HFFc6 (cell line): ENCODE measurements around the gene DEPDC4. TPM values are rescaled to one million over a fixed set of nuclear protein-coding genes. Genes with fewer than 3 reads are reported as not detected.
"Not testable (repeated sequence)": the region's sequence is repeated elsewhere in the genome, so short reads cannot be mapped to it uniquely, and the experiment has no call there.

ENCODE experiments used
- DNase-seq: peaks from one replicate; pipeline ENCODE4 v3.0.0-alpha.2; 2018
- H3K27ac Mint-ChIP-seq: 2 replicates; pipeline ENCODE4 v1.8.0; 2020; ENCODE audit warnings: mild to moderate bottlenecking, mixed read lengths
- H3K27me3 Mint-ChIP-seq: 2 replicates; pipeline ENCODE4 v1.8.0; 2021; ENCODE audit warnings: mild to moderate bottlenecking, moderate library complexity, mixed read lengths; ENCODE audit not compliant: insufficient read depth
- H3K36me3 Mint-ChIP-seq: 2 replicates; pipeline ENCODE4 v1.8.0; 2021; ENCODE audit warnings: low read depth, mixed read lengths
- H3K4me1 Mint-ChIP-seq: 2 replicates; pipeline ENCODE4 v1.8.0; 2020; ENCODE audit warnings: low read depth, mixed read lengths
- H3K4me3 Mint-ChIP-seq: 2 replicates; pipeline ENCODE4 v1.8.0; 2020; ENCODE audit warnings: mild to moderate bottlenecking, moderate library complexity, mixed read lengths
- H3K9me3 Mint-ChIP-seq: 2 replicates; pipeline ENCODE4 v1.8.0; 2020; ENCODE audit warnings: mild to moderate bottlenecking, mixed read lengths
- total RNA-seq, 6 experiments: library from RNA; stranded (reverse); fragmentation: NEBNext Ultra II Directional; extraction: Animal tissue kit (Norgen Biotek cat#: 25700); gene quantifications; 2 replicates in 1 of 6; 3 replicates in 5 of 6; pipeline ENCODE4 v1.2.3, GENCODE V29; 2021
- TF ChIP-seq, protein P1 (sequence below): fragments of 200-600 bp; sonication (generic); IDR thresholded peaks from 2 replicates; pipeline ENCODE4 v1.5.0; 2021; ENCODE audit warnings: antibody characterized with exemption, mild to moderate bottlenecking

DEPDC4 gene
- total RNA-seq, 6 experiments from 2014 or later = 0.73 to 1.5 (median 1.3) TPM

DNA sequence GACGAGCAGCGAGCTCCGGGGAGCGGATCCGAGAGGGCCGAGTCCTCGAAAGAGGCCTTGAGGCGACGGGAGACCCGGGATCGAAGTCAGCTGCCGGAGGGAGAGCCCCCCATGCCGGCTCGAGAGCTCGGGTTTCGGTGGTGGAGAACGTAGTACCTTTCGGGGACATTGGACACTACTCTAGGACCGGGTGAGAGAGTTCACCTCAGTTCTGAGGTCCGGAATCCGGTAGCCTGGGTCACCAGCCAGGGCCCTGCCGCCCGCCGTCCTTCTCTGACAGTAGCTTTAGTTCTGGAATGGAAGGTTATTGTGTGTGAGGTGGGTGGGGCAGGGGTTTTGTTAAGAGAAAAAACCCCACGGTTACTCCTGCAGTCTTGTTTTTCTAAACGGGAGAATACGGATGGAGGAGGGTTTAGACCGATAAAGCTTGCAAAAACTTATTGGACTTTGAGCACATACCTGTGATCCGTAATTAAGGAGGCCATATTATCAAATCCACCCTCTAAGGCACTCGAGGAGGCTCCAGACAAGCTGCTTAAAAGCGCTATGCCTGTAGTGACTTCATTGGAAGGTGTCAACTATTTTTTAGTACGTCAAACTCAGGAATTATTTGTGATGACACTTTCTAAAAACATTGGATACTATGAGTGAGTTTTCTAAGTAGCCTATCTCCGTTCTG lies 863 bp upstream of the DEPDC4 start:
- H3K4me3 Mint-ChIP-seq = peak overlapping the region; percentile 99
- H3K27ac Mint-ChIP-seq = peak overlapping the region; percentile 98
- H3K27me3 Mint-ChIP-seq = peaks cover 3% of the 10 kb centered on the region
- peak; percentile 14 for DNase-seq
- peaks cover 28% of the 10 kb centered on the region for H3K4me1 Mint-ChIP-seq
- TF ChIP-seq, protein P1, sequence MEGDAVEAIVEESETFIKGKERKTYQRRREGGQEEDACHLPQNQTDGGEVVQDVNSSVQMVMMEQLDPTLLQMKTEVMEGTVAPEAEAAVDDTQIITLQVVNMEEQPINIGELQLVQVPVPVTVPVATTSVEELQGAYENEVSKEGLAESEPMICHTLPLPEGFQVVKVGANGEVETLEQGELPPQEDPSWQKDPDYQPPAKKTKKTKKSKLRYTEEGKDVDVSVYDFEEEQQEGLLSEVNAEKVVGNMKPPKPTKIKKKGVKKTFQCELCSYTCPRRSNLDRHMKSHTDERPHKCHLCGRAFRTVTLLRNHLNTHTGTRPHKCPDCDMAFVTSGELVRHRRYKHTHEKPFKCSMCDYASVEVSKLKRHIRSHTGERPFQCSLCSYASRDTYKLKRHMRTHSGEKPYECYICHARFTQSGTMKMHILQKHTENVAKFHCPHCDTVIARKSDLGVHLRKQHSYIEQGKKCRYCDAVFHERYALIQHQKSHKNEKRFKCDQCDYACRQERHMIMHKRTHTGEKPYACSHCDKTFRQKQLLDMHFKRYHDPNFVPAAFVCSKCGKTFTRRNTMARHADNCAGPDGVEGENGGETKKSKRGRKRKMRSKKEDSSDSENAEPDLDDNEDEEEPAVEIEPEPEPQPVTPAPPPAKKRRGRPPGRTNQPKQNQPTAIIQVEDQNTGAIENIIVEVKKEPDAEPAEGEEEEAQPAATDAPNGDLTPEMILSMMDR = no peak
- H3K9me3 Mint-ChIP-seq = no peaks in the 10 kb centered on the region
- no peaks in the 10 kb centered on the region for H3K36me3 Mint-ChIP-seq

DNA sequence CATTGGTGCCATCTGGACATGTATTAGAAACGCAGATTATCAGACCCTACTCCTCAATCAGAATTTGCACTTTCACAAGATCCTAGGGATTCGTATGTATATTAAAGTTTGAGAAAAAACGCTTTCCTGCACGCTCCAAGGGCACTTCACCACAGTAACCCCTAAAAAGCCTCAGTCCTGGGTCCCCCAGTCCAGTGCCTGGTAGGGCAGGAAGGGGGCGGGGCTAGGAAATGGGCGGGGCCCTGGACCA lies 369 bp downstream of the DEPDC4 start:
- H3K4me3 Mint-ChIP-seq = peak overlapping the region; percentile 99
- H3K4me1 Mint-ChIP-seq = peaks cover 28% of the 10 kb centered on the region
- H3K27me3 Mint-ChIP-seq = peaks cover 3% of the 10 kb centered on the region
- no peak for DNase-seq
- TF ChIP-seq, protein P1 = no peak
- H3K27ac Mint-ChIP-seq = peak overlapping the region; percentile 98
- no peaks in the 10 kb centered on the region for H3K36me3 Mint-ChIP-seq
- no peaks in the 10 kb centered on the region for H3K9me3 Mint-ChIP-seq

DNA sequence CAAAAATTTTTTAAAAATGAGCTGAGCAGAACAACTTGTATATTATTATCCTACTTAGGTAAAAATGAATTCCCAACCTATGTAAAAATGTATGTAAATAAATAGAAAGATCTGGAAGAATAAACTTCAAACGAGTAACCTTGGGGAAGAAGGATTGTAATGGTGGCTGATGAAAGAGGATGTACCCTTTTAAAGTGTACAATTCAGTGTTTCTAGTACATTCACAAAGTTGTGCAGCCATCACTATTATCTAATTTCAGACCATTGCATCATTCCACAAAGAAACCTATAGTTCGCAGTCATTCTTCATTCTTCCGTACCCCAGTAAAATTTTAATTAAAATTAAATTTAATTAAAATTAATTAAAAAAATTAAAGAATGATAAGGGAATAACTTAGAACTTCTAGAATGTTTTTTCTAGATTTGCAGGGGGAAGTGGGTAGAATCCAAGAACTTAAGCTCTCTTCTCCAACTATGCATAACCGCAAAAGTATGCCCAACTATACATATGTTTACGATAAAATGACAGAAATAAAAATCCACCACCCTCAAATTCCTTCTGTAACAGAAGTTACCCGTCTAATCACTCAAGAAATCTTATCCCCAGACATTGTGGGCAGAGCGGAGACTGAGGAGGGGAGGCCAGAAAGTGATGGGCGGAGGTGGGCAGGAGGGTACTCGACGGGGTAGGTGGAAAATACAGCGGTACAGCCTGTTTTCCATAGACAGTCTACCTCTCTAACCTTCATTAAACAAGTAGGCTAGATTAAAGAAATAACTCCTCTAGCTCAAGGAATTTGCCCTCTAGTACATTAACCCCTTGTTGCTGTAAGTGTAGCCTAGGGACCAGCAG lies 921 bp downstream of the DEPDC4 start:
- Mint-ChIP-seq H3K27me3 (peaks cover 3% of the 10 kb centered on the region), H3K4me1 (peaks cover 28% of the 10 kb centered on the region), H3K27ac (peak overlapping the region; percentile 98; the same call in 1 of the 2 replicates), H3K4me3 (peak overlapping the region; percentile 99), H3K9me3 (no peaks in the 10 kb centered on the region), H3K36me3 (no peaks in the 10 kb centered on the region)
- DNase-seq = no peak
- TF ChIP-seq, protein P1 = no peak

DNA sequence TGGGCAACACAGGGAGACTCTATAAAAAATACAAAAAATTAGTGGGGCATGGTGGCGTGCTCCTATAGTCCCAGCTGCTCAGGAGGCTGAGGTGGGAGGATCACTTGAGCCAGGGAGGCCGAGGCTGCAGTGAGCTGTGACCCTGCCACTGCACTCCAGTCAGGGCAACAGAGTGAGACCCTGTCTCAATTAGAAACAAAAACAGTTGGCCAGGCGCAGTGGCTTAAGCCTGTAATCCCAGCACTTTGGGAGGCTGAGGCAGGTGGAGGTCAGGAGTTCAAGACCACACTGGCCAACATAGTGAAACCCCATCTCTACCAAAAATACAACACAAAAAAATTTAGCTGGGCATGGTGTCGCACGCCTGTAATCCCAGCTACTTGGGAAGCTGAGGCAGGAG lies 1.8 kb downstream of the DEPDC4 start:
- DNase-seq, H3K4me3 Mint-ChIP-seq, H3K27ac Mint-ChIP-seq, H3K9me3 Mint-ChIP-seq, H3K36me3 Mint-ChIP-seq, H3K27me3 Mint-ChIP-seq: not testable (repeated sequence)
- peaks cover 23% of the 10 kb centered on the region for H3K4me1 Mint-ChIP-seq

GRCh38 chr12:100263131-100263530 lies 3.7 kb downstream of the DEPDC4 start:
- Mint-ChIP-seq H3K27me3 (peaks cover 3% of the 10 kb centered on the region), H3K36me3 (no peaks in the 10 kb centered on the region), H3K4me1 (peaks cover 8% of the 10 kb centered on the region), H3K9me3 (no peaks in the 10 kb centered on the region), H3K27ac (no peak overlapping the region), H3K4me3 (no peak overlapping the region)
- TF ChIP-seq, protein P1 = no peak
- DNase-seq = no peak

DNA sequence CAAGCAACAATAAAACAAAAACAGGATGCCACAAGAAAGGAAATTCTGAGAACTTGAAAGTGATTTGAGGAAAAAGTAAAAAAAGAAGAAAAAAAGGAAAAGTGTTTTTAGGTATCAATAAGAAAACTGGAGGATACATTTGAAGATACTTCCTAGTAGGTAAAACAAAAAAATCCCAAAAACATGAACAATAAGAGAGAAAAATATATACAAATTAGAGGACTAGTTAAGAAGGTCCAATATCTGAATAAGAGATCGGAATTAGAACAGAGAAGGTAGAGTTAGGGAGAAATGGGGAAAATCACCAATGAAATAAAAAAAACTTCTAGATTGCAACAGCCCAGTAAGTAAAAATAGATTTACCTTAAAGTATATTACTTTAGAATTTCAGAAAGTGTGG lies 8.8 kb downstream of the DEPDC4 start:
- Mint-ChIP-seq H3K27ac (no peak overlapping the region), H3K4me3 (no peak overlapping the region), H3K4me1 (no peaks in the 10 kb centered on the region), H3K9me3 (no peaks in the 10 kb centered on the region), H3K27me3 (peaks cover 3% of the 10 kb centered on the region; the same call in 1 of the 2 replicates), H3K36me3 (no peaks in the 10 kb centered on the region)
- no peak for DNase-seq
- TF ChIP-seq, protein P1 = no peak
